Left hindlimb (tissue), 1 donor: ENCODE results near the gene SZT2.
"Not testable (repeated sequence)": the region's sequence is repeated elsewhere in the genome, so short reads cannot be mapped to it uniquely, and the experiment has no call there.

ENCODE experiments used
- DNase-seq: peaks from one replicate; pipeline ENCODE4 v3.0.0-alpha.2; 2018

The SZT2 gene

GRCh38 chr1:43501806-43502205, 112.1 kb downstream of the SZT2 start:
- DNase-seq: not testable (repeated sequence)

- DNase-seq: no peak
Observed at GRCh38 chr1:43503534-43503933, 113.8 kb downstream of the SZT2 start.
